A549 (cell line): ENCODE data around the gene DNAJB1.
A peak's percentile ranks its signal among the peaks of the same experiment; 100 is the strongest.

Experiments
- BHLHE40 ChIP-seq: IDR thresholded peaks from 2 replicates; pipeline ENCODE4 v1.6.1; 2012; ENCODE audit warnings: low read depth, low read length, inconsistent platforms
- CEBPB ChIP-seq, 2 experiments: fragments of >200 bp in 1 of 2; sonication (Bioruptor Twin) in 1 of 2; formaldehyde crosslinking in 1 of 2; IDR thresholded peaks; 2 replicates each; pipeline ENCODE4 v1.6.1; 2012 to 2016
- CTCF ChIP-seq: fragments of >200 bp; sonication (Bioruptor Twin); formaldehyde crosslinking; IDR thresholded peaks from 3 replicates; pipeline ENCODE4 v1.5.1; 2016
- E2F6 ChIP-seq: IDR thresholded peaks from 2 replicates; pipeline ENCODE4 v1.6.1; 2012; ENCODE audit warnings: low read depth, borderline replicate concordance
- KDM1A ChIP-seq: fragments of 200-600 bp; sonication (generic); IDR thresholded peaks from 2 replicates; pipeline ENCODE4 v1.6.1; 2016; ENCODE audit warnings: low read depth, mild to moderate bottlenecking
- MAFK ChIP-seq: fragments of 450-650 bp; IDR thresholded peaks from 2 replicates; pipeline ENCODE4 v1.6.1; 2014; ENCODE audit not compliant: partially characterized antibody
- NFE2L2 ChIP-seq: fragments of 150-350 bp; conservative IDR thresholded peaks from 2 replicates; pipeline ENCODE4 v1.6.1; 2014; ENCODE audit warnings: low read length
- NPAS2 ChIP-seq: fragments of 250-450 bp; sonication (Bioruptor Pico); IDR thresholded peaks from 2 replicates; pipeline ENCODE4 v1.8.0; 2022; ENCODE audit warnings: mild to moderate bottlenecking, moderate library complexity, borderline replicate concordance
- POLR2A ChIP-seq: IDR thresholded peaks from 2 replicates; pipeline ENCODE4 v1.6.1; 2012; ENCODE audit warnings: mild to moderate bottlenecking, low read length
- RAD21 ChIP-seq, 2 experiments: fragments of >200 bp in 1 of 2; sonication (Bioruptor Twin) in 1 of 2; formaldehyde crosslinking in 1 of 2; IDR thresholded peaks in 1 of 2; conservative IDR thresholded peaks in 1 of 2; 2 replicates in 1 of 2; 3 replicates in 1 of 2; pipeline ENCODE4 v1.6.1; 2012 to 2018; ENCODE audit warnings: inconsistent platforms in 1 of 2
- RARB ChIP-seq: fragments of 250-450 bp; sonication (Bioruptor Pico); IDR thresholded peaks from 2 replicates; pipeline ENCODE4 v1.8.0; 2021; ENCODE audit warnings: mild to moderate bottlenecking, moderate library complexity
- RCOR1 ChIP-seq: fragments of 150-350 bp; IDR thresholded peaks from 2 replicates; pipeline ENCODE4 v1.6.1; 2014; ENCODE audit warnings: antibody characterized with exemption, low read length, low read depth
- RFX5 ChIP-seq: fragments of 450-650 bp; IDR thresholded peaks from 2 replicates; pipeline ENCODE4 v1.7.1; 2014; ENCODE audit warnings: antibody characterized with exemption, mild to moderate bottlenecking, moderate library complexity
- SMC3 ChIP-seq: fragments of >200 bp; sonication (Bioruptor Twin); formaldehyde crosslinking; IDR thresholded peaks from 3 replicates; pipeline ENCODE4 v1.6.1; 2018; ENCODE audit warnings: inconsistent platforms

GRCh38 chr19:14556662-14557188 is 38.5 kb upstream of the DNAJB1 start:
- TF ChIP-seq CTCF (peak; percentile 69), KDM1A (no peak), NPAS2 (CRISPR knock-in tag) (no peak), RAD21 (conservative IDR thresholded peaks at IDR 0.05 in 1 of 2, IDR thresholded peaks at IDR 0.05 in 1 of 2) (peak; percentile 35 to 41; a peak in 3 of 5 replicates), E2F6 (no peak), RFX5 (no peak), SMC3 (peak; percentile 46), RCOR1 (no peak), RARB (CRISPR knock-in tag) (no peak), BHLHE40 (no peak), NFE2L2 (no peak), MAFK (no peak), POLR2A (no peak), CEBPB (IDR thresholded peaks at IDR 0.05) (no peak)
